ENCODE results near the gene ATG7. TPM values are rescaled to one million over a fixed set of nuclear protein-coding genes. Genes with fewer than 3 reads are reported as not detected.

Gene ATG7
- total RNA-seq, 2 experiments from 2014 or later: 21.7 to 28.4 TPM

DNA sequence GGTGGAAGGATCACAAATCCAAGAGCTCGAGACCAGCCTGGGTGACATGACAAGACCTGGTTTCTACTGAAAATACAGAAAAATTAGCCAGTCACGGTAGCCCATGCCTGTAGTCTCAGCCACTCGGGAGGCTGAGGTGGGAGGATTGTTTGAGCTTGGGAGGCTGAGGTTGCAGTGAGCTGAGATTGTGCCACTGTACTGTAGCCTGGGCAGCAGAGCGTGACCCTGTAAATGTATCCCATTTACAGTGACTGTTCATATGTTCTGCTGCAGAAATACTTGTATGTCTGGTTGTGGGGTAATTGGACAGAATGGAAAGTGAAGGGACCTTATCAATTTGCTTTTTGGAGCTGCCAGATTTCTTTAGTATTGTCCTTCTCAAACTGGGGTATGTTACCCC is 24.9 kb downstream of the ATG7 start:
- BruUV-seq (replicated peaks): no TSS peak
- Histone ChIP-seq H3K9me2 (ENCODE audit: insufficient read depth, low read length) (no peaks in the 10 kb centered on the region), H4K20me1 (ENCODE audit: insufficient read depth, low read length) (no peaks in the 10 kb centered on the region), H3K9me3 (ENCODE audit: low read length) (no peaks in the 10 kb centered on the region), H3K4me1 (ENCODE audit: insufficient read depth, low read length, poor library complexity, severe bottlenecking) (no peaks in the 10 kb centered on the region), H3K4me2 (ENCODE audit: low read length) (no peak overlapping the region), H3K4me3 (ENCODE audit: low read depth, low read length, poor library complexity, severe bottlenecking) (no peak overlapping the region), H3K36me3 (ENCODE audit: insufficient read depth, low read length) (peaks cover 15% of the 10 kb centered on the region), H2AFZ (ENCODE audit: low read length) (no peak overlapping the region), H3K79me2 (ENCODE audit: insufficient read depth, low read depth, low read length) (no peaks in the 10 kb centered on the region), H3K27ac (ENCODE audit: low read depth, low read length, poor library complexity, severe bottlenecking) (no peak overlapping the region)
- POLR2A ChIA-PET: interaction anchor here (1.0 to 1.9 kb wide), 3 partner anchors 14 to 25 kb away, joined by 5 to 6 read pairs (median 5); partner anchors contain the start of gene ATG7
- CTCF ChIA-PET (ENCODE audit: unreplicated experiment): interaction anchor here (1.1 kb wide), 1 partner anchor 9 kb away, joined by 3 read pairs; no protein-coding TSS in a partner anchor
- intact Hi-C loops (cut with micrococcal nuclease; ENCODE audit: unreplicated experiment): no loop called here
- no peak for TF ChIP-seq EZH2phosphoT487 (IDR thresholded peaks at IDR 0.05; ENCODE audit: borderline replicate concordance, low read depth, low read length)
- TF ChIP-seq, protein P1, sequence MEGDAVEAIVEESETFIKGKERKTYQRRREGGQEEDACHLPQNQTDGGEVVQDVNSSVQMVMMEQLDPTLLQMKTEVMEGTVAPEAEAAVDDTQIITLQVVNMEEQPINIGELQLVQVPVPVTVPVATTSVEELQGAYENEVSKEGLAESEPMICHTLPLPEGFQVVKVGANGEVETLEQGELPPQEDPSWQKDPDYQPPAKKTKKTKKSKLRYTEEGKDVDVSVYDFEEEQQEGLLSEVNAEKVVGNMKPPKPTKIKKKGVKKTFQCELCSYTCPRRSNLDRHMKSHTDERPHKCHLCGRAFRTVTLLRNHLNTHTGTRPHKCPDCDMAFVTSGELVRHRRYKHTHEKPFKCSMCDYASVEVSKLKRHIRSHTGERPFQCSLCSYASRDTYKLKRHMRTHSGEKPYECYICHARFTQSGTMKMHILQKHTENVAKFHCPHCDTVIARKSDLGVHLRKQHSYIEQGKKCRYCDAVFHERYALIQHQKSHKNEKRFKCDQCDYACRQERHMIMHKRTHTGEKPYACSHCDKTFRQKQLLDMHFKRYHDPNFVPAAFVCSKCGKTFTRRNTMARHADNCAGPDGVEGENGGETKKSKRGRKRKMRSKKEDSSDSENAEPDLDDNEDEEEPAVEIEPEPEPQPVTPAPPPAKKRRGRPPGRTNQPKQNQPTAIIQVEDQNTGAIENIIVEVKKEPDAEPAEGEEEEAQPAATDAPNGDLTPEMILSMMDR (conservative IDR thresholded peaks at IDR 0.05; ENCODE audit: low read length): no peak
- no peak for DNase-seq (ENCODE audit: low spot score)

- H3K4me2 ChIP-seq (ENCODE audit: low read length): no peak overlapping the region
- H3K36me3 ChIP-seq (ENCODE audit: insufficient read depth, low read length): peaks cover 34% of the 10 kb centered on the region
- intact Hi-C loops (cut with micrococcal nuclease; ENCODE audit: unreplicated experiment): no loop called here
- ChIA-PET POLR2A (no interaction called here), CTCF (ENCODE audit: unreplicated experiment) (no interaction called here)
- H3K9me2 ChIP-seq (ENCODE audit: insufficient read depth, low read length): no peaks in the 10 kb centered on the region
- no peak for TF ChIP-seq EZH2phosphoT487 (IDR thresholded peaks at IDR 0.05; ENCODE audit: borderline replicate concordance, low read depth, low read length)
- TF ChIP-seq, protein P1 (conservative IDR thresholded peaks at IDR 0.05; ENCODE audit: low read length): no peak
- H4K20me1 ChIP-seq (ENCODE audit: insufficient read depth, low read length): no peaks in the 10 kb centered on the region
- H3K4me3 ChIP-seq (ENCODE audit: low read depth, low read length, poor library complexity, severe bottlenecking): no peak overlapping the region
- no peak for DNase-seq (ENCODE audit: low spot score)
- no peak overlapping the region for H2AFZ ChIP-seq (ENCODE audit: low read length)
- no peak overlapping the region for H3K27ac ChIP-seq (ENCODE audit: low read depth, low read length, poor library complexity, severe bottlenecking)
- no peaks in the 10 kb centered on the region for H3K9me3 ChIP-seq (ENCODE audit: low read length)
- H3K79me2 ChIP-seq (ENCODE audit: insufficient read depth, low read depth, low read length): no peaks in the 10 kb centered on the region
- no peaks in the 10 kb centered on the region for H3K4me1 ChIP-seq (ENCODE audit: insufficient read depth, low read length, poor library complexity, severe bottlenecking)
- BruUV-seq (replicated peaks): no TSS peak
Observed at GRCh38 chr3:11300970-11301369, 28.8 kb downstream of the ATG7 start.

- Histone ChIP-seq H3K27ac (ENCODE audit: low read depth, low read length, poor library complexity, severe bottlenecking) (no peak overlapping the region), H3K4me1 (ENCODE audit: insufficient read depth, low read length, poor library complexity, severe bottlenecking) (no peaks in the 10 kb centered on the region), H2AFZ (ENCODE audit: low read length) (no peak overlapping the region), H3K4me2 (ENCODE audit: low read length) (no peak overlapping the region), H3K79me2 (ENCODE audit: insufficient read depth, low read depth, low read length) (no peaks in the 10 kb centered on the region), H3K9me2 (ENCODE audit: insufficient read depth, low read length) (no peaks in the 10 kb centered on the region), H3K4me3 (ENCODE audit: low read depth, low read length, poor library complexity, severe bottlenecking) (no peak overlapping the region), H4K20me1 (ENCODE audit: insufficient read depth, low read length) (no peaks in the 10 kb centered on the region; the same call in 1 of the 2 replicates), H3K36me3 (ENCODE audit: insufficient read depth, low read length) (peaks cover 40% of the 10 kb centered on the region), H3K9me3 (ENCODE audit: low read length) (no peaks in the 10 kb centered on the region)
- no peak for DNase-seq (ENCODE audit: low spot score)
- ChIA-PET CTCF (ENCODE audit: unreplicated experiment) (no interaction called here), POLR2A (interaction anchor here (0.6 kb wide), 1 partner anchor 9 kb away, joined by 3 read pairs; no protein-coding TSS in a partner anchor)
- TF ChIP-seq, protein P1 (conservative IDR thresholded peaks at IDR 0.05; ENCODE audit: low read length): no peak
- no peak for TF ChIP-seq EZH2phosphoT487 (IDR thresholded peaks at IDR 0.05; ENCODE audit: borderline replicate concordance, low read depth, low read length)
- intact Hi-C loops (cut with micrococcal nuclease; ENCODE audit: unreplicated experiment): no loop called here
- no TSS peak for BruUV-seq (replicated peaks)
Observed at GRCh38 chr3:11302444-11302843, 30.2 kb downstream of the ATG7 start.

All from OCI-LY7 (cell line).